GM15510 (cell line): ENCODE measurements around the gene APEX2.

ENCODE experiments used
- POLR2A ChIP-seq: IDR thresholded peaks from 3 replicates; pipeline ENCODE4 v1.6.1; 2011; ENCODE audit warnings: borderline replicate concordance; ENCODE audit not compliant: insufficient read length; ENCODE audit errors: extremely low read depth

The APEX2 gene

DNA sequence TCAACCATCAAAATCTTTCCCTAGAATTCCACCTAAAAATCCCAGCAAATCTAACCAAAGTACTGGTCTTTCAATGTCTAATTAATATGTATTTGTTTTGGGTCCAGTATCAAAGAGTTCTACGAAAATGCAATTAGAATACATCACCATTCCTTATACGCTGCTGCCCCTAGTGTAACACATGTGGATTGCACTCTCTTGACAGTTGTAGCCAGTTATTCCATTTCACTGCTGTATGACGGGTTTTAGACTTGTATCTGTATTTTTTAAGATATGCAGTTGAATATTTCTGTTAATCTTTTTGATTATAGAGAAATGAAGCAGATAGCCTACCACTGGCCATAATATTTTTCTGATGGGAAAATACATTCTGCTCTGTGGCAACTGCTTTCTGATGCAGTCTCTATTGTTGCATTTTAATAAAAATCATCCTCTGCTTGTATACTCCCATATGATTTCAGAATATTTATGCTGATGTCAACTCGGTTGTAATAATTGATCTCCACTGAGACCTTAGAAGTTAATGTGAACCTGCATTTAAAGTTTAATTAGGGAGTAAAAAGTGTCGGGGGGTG is 57.6 kb downstream of the APEX2 start:
- TF ChIP-seq POLR2A = no peak
